ENCODE measurements around the gene TACSTD2. TPM values are rescaled to one million over a fixed set of nuclear protein-coding genes. Genes with fewer than 3 reads are reported as not detected.

Gene TACSTD2
- total RNA-seq, 2 experiments from 2014 or later, result not detected

GRCh38 chr1:58529284-58529683 lies 47.8 kb downstream of the TACSTD2 start:
- POLR2A ChIA-PET, result no interaction called here
- H3K9me2 ChIP-seq (ENCODE audit: insufficient read depth, low read length), result no peaks in the 10 kb centered on the region
- H3K9me3 ChIP-seq (ENCODE audit: low read length), result no peaks in the 10 kb centered on the region
- H3K79me2 ChIP-seq (ENCODE audit: insufficient read depth, low read depth, low read length), result no peaks in the 10 kb centered on the region; the same call in 1 of the 2 replicates
- H2AFZ ChIP-seq (ENCODE audit: low read length), result no peak overlapping the region
- peaks cover 40% of the 10 kb centered on the region for H3K4me1 ChIP-seq (ENCODE audit: insufficient read depth, low read length, poor library complexity, severe bottlenecking)
- H3K36me3 ChIP-seq (ENCODE audit: insufficient read depth, low read length), result peaks cover 9% of the 10 kb centered on the region; the same call in 1 of the 2 replicates
- BruUV-seq (replicated peaks), result no TSS peak
- H3K4me2 ChIP-seq (ENCODE audit: low read length), result no peak overlapping the region
- CTCF ChIA-PET (ENCODE audit: unreplicated experiment), result no interaction called here
- no peaks in the 10 kb centered on the region for H4K20me1 ChIP-seq (ENCODE audit: insufficient read depth, low read length)
- no peak for DNase-seq (ENCODE audit: low spot score)
- TF ChIP-seq EZH2phosphoT487 (IDR thresholded peaks at IDR 0.05; ENCODE audit: borderline replicate concordance, low read depth, low read length), result no peak
- TF ChIP-seq CTCF (conservative IDR thresholded peaks at IDR 0.05; ENCODE audit: low read length), result no peak
- intact Hi-C loops (cut with micrococcal nuclease; ENCODE audit: unreplicated experiment), result loop anchor here (5.0 kb wide), 2 partner anchors 198 to 253 kb away; partner anchors contain the start of gene JUN
- H3K27ac ChIP-seq (ENCODE audit: low read depth, low read length, poor library complexity, severe bottlenecking), result no peak overlapping the region
- no peak overlapping the region for H3K4me3 ChIP-seq (ENCODE audit: low read depth, low read length, poor library complexity, severe bottlenecking)

- no peak overlapping the region for H3K4me3 ChIP-seq (ENCODE audit: low read depth, low read length, poor library complexity, severe bottlenecking)
- H3K9me3 ChIP-seq (ENCODE audit: low read length), result no peaks in the 10 kb centered on the region
- no peaks in the 10 kb centered on the region for H3K9me2 ChIP-seq (ENCODE audit: insufficient read depth, low read length)
- no peak overlapping the region for H3K4me2 ChIP-seq (ENCODE audit: low read length)
- no peak for DNase-seq (ENCODE audit: low spot score)
- no TSS peak for BruUV-seq (replicated peaks)
- ChIA-PET CTCF (ENCODE audit: unreplicated experiment) (no interaction called here), POLR2A (interaction anchor here (2.5 to 3.7 kb wide), 2 partner anchors 11 to 17 kb away, joined by 18 to 24 read pairs; partner anchors contain the start of gene OMA1)
- H3K36me3 ChIP-seq (ENCODE audit: insufficient read depth, low read length), result peaks cover 13% of the 10 kb centered on the region; the same call in 1 of the 2 replicates
- H3K79me2 ChIP-seq (ENCODE audit: insufficient read depth, low read depth, low read length), result no peaks in the 10 kb centered on the region; the same call in 1 of the 2 replicates
- H3K4me1 ChIP-seq (ENCODE audit: insufficient read depth, low read length, poor library complexity, severe bottlenecking), result peaks cover 40% of the 10 kb centered on the region
- no peak overlapping the region for H3K27ac ChIP-seq (ENCODE audit: low read depth, low read length, poor library complexity, severe bottlenecking)
- no peak overlapping the region for H2AFZ ChIP-seq (ENCODE audit: low read length)
- no peak for TF ChIP-seq EZH2phosphoT487 (IDR thresholded peaks at IDR 0.05; ENCODE audit: borderline replicate concordance, low read depth, low read length)
- no peak for TF ChIP-seq CTCF (conservative IDR thresholded peaks at IDR 0.05; ENCODE audit: low read length)
- intact Hi-C loops (cut with micrococcal nuclease; ENCODE audit: unreplicated experiment), result loop anchor here (5.0 kb wide), 2 partner anchors 199 to 254 kb away; partner anchors contain the start of gene JUN
- no peaks in the 10 kb centered on the region for H4K20me1 ChIP-seq (ENCODE audit: insufficient read depth, low read length)
These were observed 48.5 kb downstream of the TACSTD2 start for GRCh38 chr1:58528518-58528917.

Other genes with a start within 250 kb of the TACSTD2 start
- 26.0 and 35.9 TPM in 2 replicates for gene OMA1, start 30.5 kb downstream of the TACSTD2 start, total RNA-seq (2014; rRNA removed; shearing (Covaris generic))
- 36.6 and 38.5 TPM in 2 replicates for gene OMA1, start 30.5 kb downstream of the TACSTD2 start, total RNA-seq (2022)
- gene MYSM1, start 122.8 kb upstream of the TACSTD2 start, total RNA-seq (2014; rRNA removed; shearing (Covaris generic)), result 21.3 and 23.9 TPM in 2 replicates
- gene MYSM1, start 122.8 kb upstream of the TACSTD2 start, total RNA-seq (2022), result 48.8 and 53.2 TPM in 2 replicates
- 7.7 and 8.1 TPM in 2 replicates for gene JUN, start 206.8 kb upstream of the TACSTD2 start, total RNA-seq (2014; rRNA removed; shearing (Covaris generic))
- 4.2 and 5.3 TPM in 2 replicates for gene JUN, start 206.8 kb upstream of the TACSTD2 start, total RNA-seq (2022)